Sigmoid colon (tissue), 4 donors: Measurements from ENCODE around the gene ITPR2.

Source experiments
- POLR2A ChIP-seq, 2 donors: fragments of 450-650 bp; IDR thresholded peaks; one replicate each; pipeline ENCODE4 v1.6.1; 2016; ENCODE audit warnings: antibody characterized with exemption in 2 of 2, mild to moderate bottlenecking in 2 of 2, moderate library complexity in 2 of 2
- POLR2AphosphoS5 ChIP-seq, 4 donors: sonication (generic); formaldehyde crosslinking; IDR thresholded peaks; one replicate each; pipeline ENCODE4 v1.6.1; 2017; ENCODE audit warnings: antibody characterized with exemption in 4 of 4
- TF ChIP-seq, protein P1 (sequence below), 4 experiments: fragments of 450-650 bp in 3 of 4; fragments of 200-600 bp in 1 of 4; IDR thresholded peaks; one replicate each; pipeline ENCODE4 v1.5.1; 2016 to 2019; ENCODE audit warnings: antibody characterized with exemption in 4 of 4, mild to moderate bottlenecking in 3 of 4, moderate library complexity in 2 of 4

GRCh38 chr12:26396402-26396801 is 436.6 kb downstream of the ITPR2 start:
- TF ChIP-seq, protein P1, sequence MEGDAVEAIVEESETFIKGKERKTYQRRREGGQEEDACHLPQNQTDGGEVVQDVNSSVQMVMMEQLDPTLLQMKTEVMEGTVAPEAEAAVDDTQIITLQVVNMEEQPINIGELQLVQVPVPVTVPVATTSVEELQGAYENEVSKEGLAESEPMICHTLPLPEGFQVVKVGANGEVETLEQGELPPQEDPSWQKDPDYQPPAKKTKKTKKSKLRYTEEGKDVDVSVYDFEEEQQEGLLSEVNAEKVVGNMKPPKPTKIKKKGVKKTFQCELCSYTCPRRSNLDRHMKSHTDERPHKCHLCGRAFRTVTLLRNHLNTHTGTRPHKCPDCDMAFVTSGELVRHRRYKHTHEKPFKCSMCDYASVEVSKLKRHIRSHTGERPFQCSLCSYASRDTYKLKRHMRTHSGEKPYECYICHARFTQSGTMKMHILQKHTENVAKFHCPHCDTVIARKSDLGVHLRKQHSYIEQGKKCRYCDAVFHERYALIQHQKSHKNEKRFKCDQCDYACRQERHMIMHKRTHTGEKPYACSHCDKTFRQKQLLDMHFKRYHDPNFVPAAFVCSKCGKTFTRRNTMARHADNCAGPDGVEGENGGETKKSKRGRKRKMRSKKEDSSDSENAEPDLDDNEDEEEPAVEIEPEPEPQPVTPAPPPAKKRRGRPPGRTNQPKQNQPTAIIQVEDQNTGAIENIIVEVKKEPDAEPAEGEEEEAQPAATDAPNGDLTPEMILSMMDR (IDR thresholded peaks at IDR 0.05): no peak
- no peak for TF ChIP-seq POLR2AphosphoS5 (IDR thresholded peaks at IDR 0.05)
- no peak for TF ChIP-seq POLR2A (IDR thresholded peaks at IDR 0.05)
